ENCODE data around the gene SHCBP1L. TPM values are rescaled to one million over a fixed set of nuclear protein-coding genes. Genes with fewer than 3 reads are reported as not detected.

Gene SHCBP1L
- total and polyA plus RNA-seq, 9 of the 15 experiments (the other 6 are each of a cell fraction or from before 2014, with no cell fraction given) = not detected

- POLR2A ChIA-PET = no interaction called here
- CTCF ChIA-PET (ENCODE audit: low intra/inter-chr PET ratio) = no interaction called here
Measured at GRCh38 chr1:182971219-182971618, 18.3 kb upstream of the SHCBP1L start.

More at GRCh38 chr1:182971219-182971618, 18.3 kb upstream of the SHCBP1L start:
- no TSS peak for BruUV-seq (replicated peaks)
- intact Hi-C loops (cut with micrococcal nuclease) = no loop called here
- in situ Hi-C loops (cut with MboI) = loop anchor here (25.0 kb wide), 2 partner anchors 266 to 641 kb away; no protein-coding TSS in a partner anchor
- FAIRE-seq (no peak), DNase-seq (ENCODE audit: extremely low read depth in 1 of 4, low spot score in 3 of 4) (no peak), ATAC-seq (no peak)
- Histone ChIP-seq H3K27ac (ENCODE audit: extremely low read depth, low read depth, low read length) (no peak overlapping the region), H3K27me3 (ENCODE audit: control insufficient read depth in 2 of 2, insufficient read depth in 2 of 2, low read length in 2 of 2) (peaks cover 19 to 21% of the 10 kb centered on the region in 2 experiments), H3K4me2 (ENCODE audit: insufficient read depth, low read length) (no peak overlapping the region), H2AFZ (ENCODE audit: low read depth, low read length) (no peak overlapping the region), H3K9me3 (replicated peaks; ENCODE audit: control insufficient read depth, insufficient read depth, low read depth, low read length) (no peaks in the 10 kb centered on the region), H3K9ac (ENCODE audit: insufficient read depth in 1 of 2, low read depth in 2 of 2, low read length in 2 of 2) (no peak overlapping the region), H3K36me3 (ENCODE audit: control insufficient read depth, insufficient read depth, low read length) (no peaks in the 10 kb centered on the region), H3K4me3 (no peak overlapping the region), H3K79me2 (ENCODE audit: control insufficient read depth, insufficient read depth, low read length) (no peaks in the 10 kb centered on the region), H3K9me1 (ENCODE audit: control insufficient read depth, insufficient read depth, low read length) (no peaks in the 10 kb centered on the region), H4K20me1 (replicated peaks; ENCODE audit: control insufficient read depth, insufficient read depth, low read length) (no peaks in the 10 kb centered on the region), H3K4me1 (replicated peaks in 1 of 2; ENCODE audit: control insufficient read depth in 2 of 2, insufficient read depth in 2 of 2, low read length in 2 of 2) (no peaks in the 10 kb centered on the region)
- WGBS (ENCODE audit: insufficient coverage, low coverage, missing lambda C conversion rate) = 0% methylated on average over 1 of the region's 1 CpG
- TF ChIP-seq ZKSCAN3 (CRISPR knock-in tag; IDR thresholded peaks at IDR 0.05) (no peak), XRCC4 (IDR thresholded peaks at IDR 0.05; ENCODE audit: extremely low read depth, insufficient read depth, insufficient read length) (no peak), POLR2AphosphoS5 (IDR thresholded peaks at IDR 0.05; ENCODE audit: control insufficient read depth, insufficient read depth, low read depth, low read length) (no peak), TOE1 (IDR thresholded peaks at IDR 0.05; ENCODE audit: borderline replicate concordance) (no peak), TOE1 (CRISPR knock-in tag; IDR thresholded peaks at IDR 0.05; ENCODE audit: borderline replicate concordance, low read depth) (no peak), ZNF507 (tag; conservative IDR thresholded peaks at IDR 0.05) (no peak), PATZ1 (CRISPR knock-in tag; IDR thresholded peaks at IDR 0.05; ENCODE audit: borderline replicate concordance) (no peak), ZSCAN32 (CRISPR knock-in tag; IDR thresholded peaks at IDR 0.05) (no peak), THRB (CRISPR knock-in tag; conservative IDR thresholded peaks at IDR 0.05) (no peak), ARHGAP35 (IDR thresholded peaks at IDR 0.05; ENCODE audit: partially characterized antibody) (no peak), ZBED1 (IDR thresholded peaks at IDR 0.05) (no peak), ZNF165 (CRISPR knock-in tag; IDR thresholded peaks at IDR 0.05; ENCODE audit: borderline replicate concordance) (no peak)

All from K562 (cell line).